SH-SY5Y (cell line): Measurements from ENCODE around the gene CLDN9.

ENCODE experiments used
- GATA2 ChIP-seq: IDR thresholded peaks from 2 replicates; pipeline ENCODE4 v1.6.1; 2011; ENCODE audit warnings: mild to moderate bottlenecking, low read depth, low read length
- GATA3 ChIP-seq: IDR thresholded peaks from 2 replicates; pipeline ENCODE4 v1.6.1; 2011; ENCODE audit warnings: low read depth, mild to moderate bottlenecking, low read length, moderate library complexity

DNA sequence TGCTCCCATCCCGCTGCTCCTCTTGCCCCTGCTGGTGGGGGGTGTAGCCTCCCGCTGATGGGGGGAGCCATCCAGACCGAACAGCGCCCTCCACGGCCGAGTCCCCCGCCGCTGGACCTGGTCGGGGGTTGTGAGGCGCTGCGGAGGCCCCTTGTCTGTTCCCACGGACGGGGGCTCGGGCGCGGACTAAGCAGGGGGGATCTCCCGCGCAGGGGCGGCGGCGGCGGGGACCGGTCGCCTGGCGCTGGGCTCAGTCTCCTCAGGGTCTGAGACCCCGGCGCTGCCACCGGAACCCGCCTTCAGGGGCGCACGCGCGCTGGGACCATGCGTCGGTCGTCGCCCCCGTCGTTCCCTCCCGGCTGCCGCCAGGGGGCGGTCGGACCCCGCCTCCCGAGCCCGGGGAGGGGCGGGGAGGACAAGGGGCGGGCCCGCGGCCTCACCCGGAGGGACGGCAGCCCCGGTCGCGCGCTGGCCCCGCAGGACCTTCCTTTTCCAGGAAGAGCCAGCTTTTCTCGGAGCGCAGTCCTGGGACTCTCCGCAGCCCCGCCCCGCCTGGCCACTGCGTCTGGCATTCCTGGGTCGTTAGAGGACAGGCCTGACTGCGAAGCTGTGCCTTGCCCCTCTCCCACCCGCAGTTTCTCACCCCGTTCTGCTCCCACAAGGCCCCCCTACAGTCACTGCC is 46.5 kb downstream of the CLDN9 start:
- TF ChIP-seq GATA2 (no peak), GATA3 (no peak)
